SK-N-SH treated with all-trans-retinoic acid at 6 μM for 48 hours (cell line): Measurements from ENCODE around the gene PACSIN3.

Source experiments
- ATAC-seq: fragments of 200-7000 bp; cut with Tn5 transposase; 3 replicates; pipeline ENCODE4 v1.9.1; 2020; ENCODE audit warnings: mild to moderate bottlenecking, moderate library complexity
- ARNTL ChIP-seq: fragments of 450-650 bp; formaldehyde crosslinking; IDR thresholded peaks from 2 replicates; pipeline ENCODE4 v1.5.0; 2020; ENCODE audit warnings: low read depth, mild to moderate bottlenecking, moderate library complexity, borderline replicate concordance
- BACH2 ChIP-seq: fragments of 250-450 bp; sonication (Bioruptor Pico); IDR thresholded peaks from 2 replicates; pipeline ENCODE4 v1.9.0; 2021; ENCODE audit warnings: mild to moderate bottlenecking, borderline replicate concordance
- CREB5 ChIP-seq: fragments of 250-450 bp; sonication (Bioruptor Pico); IDR thresholded peaks from 2 replicates; pipeline ENCODE4 v1.5.1; 2020; ENCODE audit warnings: low read depth, mild to moderate bottlenecking, moderate library complexity
- CSDC2 ChIP-seq: fragments of 250-450 bp; sonication (Bioruptor Pico); IDR thresholded peaks from 2 replicates; pipeline ENCODE4 v1.5.0; 2020; ENCODE audit warnings: mild to moderate bottlenecking, moderate library complexity
- CSRNP3 ChIP-seq: fragments of 250-450 bp; sonication (Bioruptor Pico); IDR thresholded peaks from 2 replicates; pipeline ENCODE4 v1.5.1; 2021; ENCODE audit warnings: mild to moderate bottlenecking, moderate library complexity
- ESRRG ChIP-seq: fragments of 250-450 bp; sonication (Bioruptor Pico); IDR thresholded peaks from 2 replicates; pipeline ENCODE4 v1.6.1; 2021; ENCODE audit warnings: mild to moderate bottlenecking
- GLIS3 ChIP-seq: fragments of 250-450 bp; sonication (Bioruptor Pico); IDR thresholded peaks from 2 replicates; pipeline ENCODE4 v1.5.0; 2020; ENCODE audit warnings: mild to moderate bottlenecking, moderate library complexity
- ISL1 ChIP-seq: fragments of 250-450 bp; sonication (Bioruptor Pico); IDR thresholded peaks from 2 replicates; pipeline ENCODE4 v2.1.2; 2022; ENCODE audit warnings: mild to moderate bottlenecking, moderate library complexity
- POU6F1 ChIP-seq: fragments of 250-450 bp; sonication (Bioruptor Pico); IDR thresholded peaks from 2 replicates; pipeline ENCODE4 v1.8.0; 2021; ENCODE audit warnings: low read depth, mild to moderate bottlenecking, moderate library complexity, borderline replicate concordance
- PPARA ChIP-seq: fragments of 250-450 bp; sonication (Bioruptor Pico); IDR thresholded peaks from 2 replicates; pipeline ENCODE4 v1.5.0; 2020; ENCODE audit warnings: mild to moderate bottlenecking, borderline replicate concordance
- RARB ChIP-seq: fragments of 250-450 bp; sonication (Bioruptor Pico); IDR thresholded peaks from 2 replicates; pipeline ENCODE4 v1.8.0; 2021; ENCODE audit warnings: mild to moderate bottlenecking, moderate library complexity
- SNAI2 ChIP-seq: fragments of 250-450 bp; sonication (Bioruptor Pico); IDR thresholded peaks from 2 replicates; pipeline ENCODE4 v1.5.0; 2020; ENCODE audit warnings: mild to moderate bottlenecking, moderate library complexity
- TCF4 ChIP-seq: fragments of 250-450 bp; sonication (Bioruptor Pico); IDR thresholded peaks from 2 replicates; pipeline ENCODE4 v1.8.0; 2021; ENCODE audit warnings: mild to moderate bottlenecking, moderate library complexity, borderline replicate concordance
- TOX ChIP-seq: fragments of 250-450 bp; sonication (Bioruptor Pico); IDR thresholded peaks from 2 replicates; pipeline ENCODE4 v1.8.0; 2021; ENCODE audit warnings: mild to moderate bottlenecking, moderate library complexity, borderline replicate concordance
- ZC3H10 ChIP-seq: fragments of 250-450 bp; sonication (Bioruptor Pico); IDR thresholded peaks from 2 replicates; pipeline ENCODE4 v1.5.1; 2021; ENCODE audit warnings: mild to moderate bottlenecking, moderate library complexity
- ZFP3 ChIP-seq: fragments of 250-450 bp; sonication (Bioruptor Pico); IDR thresholded peaks from 2 replicates; pipeline ENCODE4 v1.5.0; 2020; ENCODE audit warnings: mild to moderate bottlenecking, moderate library complexity
- ZFP30 ChIP-seq: fragments of 450-650 bp; formaldehyde crosslinking; IDR thresholded peaks from 2 replicates; pipeline ENCODE4 v1.5.0; 2022; ENCODE audit warnings: mild to moderate bottlenecking, moderate library complexity
- ZNF565 ChIP-seq: fragments of 450-650 bp; formaldehyde crosslinking; conservative IDR thresholded peaks from 2 replicates; pipeline ENCODE4 v1.5.0; 2020; ENCODE audit warnings: low read depth, mild to moderate bottlenecking, moderate library complexity
- ZNF70 ChIP-seq: fragments of 450-650 bp; formaldehyde crosslinking; IDR thresholded peaks from 2 replicates; pipeline ENCODE4 v1.5.0; 2020; ENCODE audit warnings: mild to moderate bottlenecking, moderate library complexity
- ZNF8 ChIP-seq: fragments of 450-650 bp; formaldehyde crosslinking; IDR thresholded peaks from 2 replicates; pipeline ENCODE4 v1.5.0; 2020; ENCODE audit warnings: mild to moderate bottlenecking, moderate library complexity
- TF ChIP-seq, protein P1 (sequence below): fragments of 250-450 bp; sonication (Bioruptor Pico); IDR thresholded peaks from 2 replicates; pipeline ENCODE4 v1.8.0; 2020; ENCODE audit warnings: mild to moderate bottlenecking, moderate library complexity, borderline replicate concordance
- TF ChIP-seq, protein P2 (sequence below): fragments of 250-450 bp; sonication (Bioruptor Pico); IDR thresholded peaks from 2 replicates; pipeline ENCODE4 v1.5.0; 2020; ENCODE audit warnings: mild to moderate bottlenecking, moderate library complexity

Gene PACSIN3

GRCh38 chr11:47182380-47182779 lies 3.9 kb downstream of the PACSIN3 start (continued):
- TF ChIP-seq GLIS3 (CRISPR knock-in tag) (no peak), RARB (CRISPR knock-in tag) (no peak), ESRRG (CRISPR knock-in tag) (no peak), TOX (CRISPR knock-in tag) (no peak), ZNF8 (CRISPR knock-in tag) (no peak), ARNTL (CRISPR knock-in tag) (no peak)
- TF ChIP-seq, all 23 proteins: peak for 0

DNA sequence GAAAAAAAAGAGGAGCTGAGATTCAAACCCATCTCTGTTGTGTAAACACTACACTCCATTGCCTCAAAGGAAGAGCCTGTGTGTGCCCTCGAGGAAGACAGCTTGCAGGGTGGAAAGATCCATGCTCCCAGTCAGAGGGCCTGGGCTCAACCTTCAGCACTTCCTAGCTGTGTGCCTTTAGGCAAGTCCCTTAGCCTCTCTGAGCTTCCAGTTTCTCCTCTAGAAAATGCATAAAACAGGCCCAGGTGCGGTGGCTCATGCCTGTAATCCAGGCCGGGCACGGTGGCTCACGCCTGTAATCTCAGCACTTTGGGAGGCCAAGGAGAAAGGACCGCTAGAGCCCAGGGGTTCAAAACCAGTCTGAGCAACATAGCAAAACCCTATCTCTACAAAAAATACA lies 5.0 kb downstream of the PACSIN3 start:
- ATAC-seq: no peak
- TF ChIP-seq, protein P1, sequence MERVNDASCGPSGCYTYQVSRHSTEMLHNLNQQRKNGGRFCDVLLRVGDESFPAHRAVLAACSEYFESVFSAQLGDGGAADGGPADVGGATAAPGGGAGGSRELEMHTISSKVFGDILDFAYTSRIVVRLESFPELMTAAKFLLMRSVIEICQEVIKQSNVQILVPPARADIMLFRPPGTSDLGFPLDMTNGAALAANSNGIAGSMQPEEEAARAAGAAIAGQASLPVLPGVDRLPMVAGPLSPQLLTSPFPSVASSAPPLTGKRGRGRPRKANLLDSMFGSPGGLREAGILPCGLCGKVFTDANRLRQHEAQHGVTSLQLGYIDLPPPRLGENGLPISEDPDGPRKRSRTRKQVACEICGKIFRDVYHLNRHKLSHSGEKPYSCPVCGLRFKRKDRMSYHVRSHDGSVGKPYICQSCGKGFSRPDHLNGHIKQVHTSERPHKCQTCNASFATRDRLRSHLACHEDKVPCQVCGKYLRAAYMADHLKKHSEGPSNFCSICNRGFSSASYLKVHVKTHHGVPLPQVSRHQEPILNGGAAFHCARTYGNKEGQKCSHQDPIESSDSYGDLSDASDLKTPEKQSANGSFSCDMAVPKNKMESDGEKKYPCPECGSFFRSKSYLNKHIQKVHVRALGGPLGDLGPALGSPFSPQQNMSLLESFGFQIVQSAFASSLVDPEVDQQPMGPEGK (CRISPR knock-in tag): no peak
- TF ChIP-seq ESRRG (CRISPR knock-in tag): no peak
- TF ChIP-seq ARNTL (CRISPR knock-in tag): no peak
- no peak for TF ChIP-seq ZNF70 (CRISPR knock-in tag)
- no peak for TF ChIP-seq POU6F1 (CRISPR knock-in tag)
- TF ChIP-seq, protein P2, sequence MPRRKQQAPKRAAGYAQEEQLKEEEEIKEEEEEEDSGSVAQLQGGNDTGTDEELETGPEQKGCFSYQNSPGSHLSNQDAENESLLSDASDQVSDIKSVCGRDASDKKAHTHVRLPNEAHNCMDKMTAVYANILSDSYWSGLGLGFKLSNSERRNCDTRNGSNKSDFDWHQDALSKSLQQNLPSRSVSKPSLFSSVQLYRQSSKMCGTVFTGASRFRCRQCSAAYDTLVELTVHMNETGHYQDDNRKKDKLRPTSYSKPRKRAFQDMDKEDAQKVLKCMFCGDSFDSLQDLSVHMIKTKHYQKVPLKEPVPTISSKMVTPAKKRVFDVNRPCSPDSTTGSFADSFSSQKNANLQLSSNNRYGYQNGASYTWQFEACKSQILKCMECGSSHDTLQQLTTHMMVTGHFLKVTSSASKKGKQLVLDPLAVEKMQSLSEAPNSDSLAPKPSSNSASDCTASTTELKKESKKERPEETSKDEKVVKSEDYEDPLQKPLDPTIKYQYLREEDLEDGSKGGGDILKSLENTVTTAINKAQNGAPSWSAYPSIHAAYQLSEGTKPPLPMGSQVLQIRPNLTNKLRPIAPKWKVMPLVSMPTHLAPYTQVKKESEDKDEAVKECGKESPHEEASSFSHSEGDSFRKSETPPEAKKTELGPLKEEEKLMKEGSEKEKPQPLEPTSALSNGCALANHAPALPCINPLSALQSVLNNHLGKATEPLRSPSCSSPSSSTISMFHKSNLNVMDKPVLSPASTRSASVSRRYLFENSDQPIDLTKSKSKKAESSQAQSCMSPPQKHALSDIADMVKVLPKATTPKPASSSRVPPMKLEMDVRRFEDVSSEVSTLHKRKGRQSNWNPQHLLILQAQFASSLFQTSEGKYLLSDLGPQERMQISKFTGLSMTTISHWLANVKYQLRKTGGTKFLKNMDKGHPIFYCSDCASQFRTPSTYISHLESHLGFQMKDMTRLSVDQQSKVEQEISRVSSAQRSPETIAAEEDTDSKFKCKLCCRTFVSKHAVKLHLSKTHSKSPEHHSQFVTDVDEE: no peak
- no peak for TF ChIP-seq CREB5 (CRISPR knock-in tag)
- TF ChIP-seq ZC3H10 (CRISPR knock-in tag): no peak
- no peak for TF ChIP-seq ISL1 (CRISPR knock-in tag)
- TF ChIP-seq ZNF565 (CRISPR knock-in tag): no peak
- no peak for TF ChIP-seq PPARA

- ATAC-seq: no peak
- no peak for TF ChIP-seq ZFP3 (CRISPR knock-in tag)
Measured at GRCh38 chr11:47180006-47180787, 6.0 kb downstream of the PACSIN3 start.

DNA sequence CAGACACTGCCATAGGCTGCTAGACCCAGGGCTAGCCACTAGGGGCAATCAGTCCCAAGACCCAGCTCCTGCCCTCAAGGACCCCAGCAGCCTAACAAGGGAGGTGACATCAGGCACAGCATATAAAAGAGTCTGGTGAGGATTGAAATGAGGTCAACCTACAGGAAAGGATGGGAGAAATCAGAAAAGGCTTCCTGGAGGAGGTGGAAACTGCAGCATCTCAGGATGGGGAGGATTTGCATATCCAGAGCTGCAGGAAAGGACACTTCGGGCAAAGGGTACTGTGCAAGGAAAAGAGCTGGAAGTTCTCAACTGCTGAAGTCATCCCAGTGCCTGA lies 6.6 kb downstream of the PACSIN3 start:
- ATAC-seq: peak; percentile 11; the same call in 1 of the 3 replicates
- no peak for TF ChIP-seq ZNF70 (CRISPR knock-in tag)
- no peak for TF ChIP-seq TOX (CRISPR knock-in tag)
- no peak for TF ChIP-seq TCF4 (CRISPR knock-in tag)
- no peak for TF ChIP-seq ZNF565 (CRISPR knock-in tag)
- no peak for TF ChIP-seq CREB5 (CRISPR knock-in tag)
- no peak for TF ChIP-seq ZFP30 (CRISPR knock-in tag)
- no peak for TF ChIP-seq CSDC2 (CRISPR knock-in tag)
- TF ChIP-seq CSRNP3: no peak
- TF ChIP-seq ZFP3 (CRISPR knock-in tag): no peak
- TF ChIP-seq ESRRG (CRISPR knock-in tag): no peak
- TF ChIP-seq GLIS3 (CRISPR knock-in tag): no peak
- TF ChIP-seq PPARA: no peak
- TF ChIP-seq RARB (CRISPR knock-in tag): no peak
- TF ChIP-seq, protein P2: no peak
- no peak for TF ChIP-seq SNAI2 (CRISPR knock-in tag)
- no peak for TF ChIP-seq BACH2 (CRISPR knock-in tag)
